Fibroblast of gingiva (primary cell): ENCODE measurements around the gene CCDC184.
"Not testable (repeated sequence)": the region's sequence is repeated elsewhere in the genome, so short reads cannot be mapped to it uniquely, and the experiment has no call there.

Experiments used
- DNase-seq: peaks from one replicate; pipeline ENCODE4 v3.0.0-alpha.2; 2011; ENCODE audit warnings: low read depth

CCDC184 gene

DNA sequence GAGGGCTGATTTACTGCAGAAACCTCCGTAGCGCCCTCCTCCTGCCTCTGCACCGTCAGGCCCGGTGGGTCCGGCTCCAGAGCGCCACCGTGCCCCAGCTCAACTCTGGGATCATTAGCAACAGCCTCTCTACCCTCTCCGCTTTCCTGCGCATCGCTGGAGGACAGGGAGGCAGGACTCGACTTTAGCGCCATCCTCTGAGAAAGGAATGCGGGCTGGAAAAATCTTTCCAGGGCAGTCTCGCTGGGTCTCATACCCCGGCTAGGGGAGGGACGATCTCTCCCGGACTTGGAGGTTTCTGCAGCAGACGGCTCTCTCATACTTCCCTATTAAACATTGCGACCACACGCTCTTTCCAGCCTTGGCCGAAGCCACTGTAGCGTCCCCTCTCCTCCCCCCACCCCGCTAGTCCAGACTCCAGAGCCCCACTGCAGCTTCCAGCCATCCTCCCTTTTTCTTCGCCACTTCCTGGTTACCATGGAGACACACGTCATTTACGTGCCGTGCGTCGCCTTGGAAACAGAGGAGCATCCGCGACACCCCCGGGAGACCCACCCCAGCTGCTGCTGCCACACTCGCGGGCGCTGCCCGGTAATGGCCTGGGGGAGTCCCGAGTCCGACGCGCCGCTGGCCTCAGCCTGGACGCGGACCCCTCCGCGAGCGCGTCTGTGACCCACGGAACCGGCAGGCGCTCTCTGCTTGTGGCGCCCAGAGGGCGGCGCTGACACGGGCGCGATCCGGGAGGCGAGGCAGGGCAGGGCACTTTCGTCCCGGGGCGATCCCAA is at the start of gene CCDC184:
CCDC184 (plus strand) TSS at position 554 of the 785 bp plus-strand sequence. CDS start 479 bp downstream, outside the sequence.
- peak; percentile 79 for DNase-seq

DNA sequence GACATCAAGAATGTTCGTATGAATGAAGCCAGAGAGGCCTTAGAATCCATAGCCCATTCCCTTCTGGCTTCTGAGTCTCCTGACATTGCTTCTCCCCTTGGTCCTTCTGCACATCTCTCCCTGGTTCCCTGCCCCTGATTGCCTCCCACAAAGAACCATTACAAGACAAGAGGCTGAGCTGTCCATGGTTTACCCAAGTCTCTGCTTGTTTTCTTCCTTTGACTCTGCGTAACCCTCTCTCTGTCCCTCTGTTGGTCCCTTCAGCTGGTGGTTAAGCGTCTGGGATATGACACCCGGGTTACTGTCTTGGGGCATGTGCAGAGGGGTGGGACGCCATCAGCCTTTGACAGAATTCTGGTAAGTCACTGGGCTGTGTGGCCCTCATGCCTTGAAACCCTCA is 48.4 kb upstream of the CCDC184 start:
- DNase-seq, result no peak

DNA sequence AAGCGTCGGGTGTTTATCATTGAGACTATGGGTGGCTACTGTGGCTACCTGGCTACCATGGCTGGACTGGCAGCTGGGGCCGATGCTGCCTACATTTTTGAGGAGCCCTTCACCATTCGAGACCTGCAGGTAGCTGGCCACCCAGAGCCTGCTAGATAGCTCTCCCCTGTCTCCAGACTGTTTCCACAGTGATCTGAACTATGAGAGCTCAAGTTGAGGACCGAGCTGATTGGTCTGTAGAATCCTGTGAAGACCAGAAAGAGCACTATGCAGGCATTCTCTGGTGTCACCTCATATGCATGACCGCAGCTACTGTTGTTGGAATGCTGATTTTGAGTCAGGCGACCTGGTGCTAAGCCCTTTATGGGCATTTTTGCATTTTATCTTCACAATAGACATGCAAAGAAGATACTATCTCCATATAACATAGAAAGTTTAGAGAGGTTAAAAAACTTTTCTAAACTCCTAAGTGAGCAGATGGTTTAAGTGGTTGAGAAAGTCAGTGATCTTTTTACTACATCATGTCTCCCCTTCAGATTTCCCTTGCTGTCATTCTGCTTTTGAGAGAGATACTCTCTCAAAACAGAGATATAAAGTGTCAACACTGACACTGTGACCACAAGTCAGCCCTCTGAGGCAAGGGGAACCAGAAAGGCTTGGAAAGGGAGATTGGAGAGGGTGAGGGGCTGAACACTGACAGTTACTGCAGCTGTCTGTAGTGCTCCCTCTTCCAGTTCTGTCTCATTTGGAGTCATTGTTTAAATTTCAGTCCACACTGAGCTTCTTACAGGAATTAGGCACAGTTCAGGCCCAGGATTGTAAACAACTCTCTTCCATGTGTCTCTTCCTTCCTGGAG is 40.4 kb upstream of the CCDC184 start:
- no peak for DNase-seq

DNA sequence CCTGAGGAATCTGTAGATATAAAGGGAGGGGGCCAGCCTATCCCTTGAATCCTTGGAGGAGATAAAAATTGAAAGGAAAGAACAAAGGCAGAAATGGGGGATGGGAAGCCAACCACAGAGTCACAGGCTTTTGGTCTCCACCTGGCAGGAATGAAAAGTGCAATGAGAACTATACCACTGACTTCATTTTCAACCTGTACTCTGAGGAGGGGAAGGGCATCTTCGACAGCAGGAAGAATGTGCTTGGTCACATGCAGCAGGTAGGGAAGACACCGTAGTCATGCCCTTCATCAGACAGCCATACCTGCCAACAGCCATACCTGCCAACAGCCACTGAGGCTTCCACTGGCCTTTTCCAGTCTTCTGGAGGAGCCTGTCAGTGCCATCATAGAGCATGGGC is 39.5 kb upstream of the CCDC184 start:
- no peak for DNase-seq

DNA sequence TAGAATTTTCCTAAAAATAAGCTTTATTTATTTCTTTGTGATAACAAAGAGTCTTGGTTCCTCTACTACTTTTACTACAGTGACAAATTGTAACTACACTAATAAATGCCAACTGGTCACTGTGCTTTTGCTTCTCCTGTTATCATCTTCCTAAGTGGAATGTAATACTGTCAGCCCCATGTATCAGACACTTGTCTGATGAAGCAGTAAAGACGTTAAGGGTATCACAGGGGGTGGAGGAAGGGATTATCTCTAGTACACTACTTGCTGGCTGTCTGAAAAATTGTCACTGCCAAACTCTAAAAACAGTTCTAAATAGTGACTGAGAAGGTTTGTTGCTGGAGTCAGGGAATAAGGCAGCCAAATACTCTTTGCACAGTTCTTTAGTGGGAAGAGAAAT is 37.5 kb upstream of the CCDC184 start:
- DNase-seq, result no peak

DNA sequence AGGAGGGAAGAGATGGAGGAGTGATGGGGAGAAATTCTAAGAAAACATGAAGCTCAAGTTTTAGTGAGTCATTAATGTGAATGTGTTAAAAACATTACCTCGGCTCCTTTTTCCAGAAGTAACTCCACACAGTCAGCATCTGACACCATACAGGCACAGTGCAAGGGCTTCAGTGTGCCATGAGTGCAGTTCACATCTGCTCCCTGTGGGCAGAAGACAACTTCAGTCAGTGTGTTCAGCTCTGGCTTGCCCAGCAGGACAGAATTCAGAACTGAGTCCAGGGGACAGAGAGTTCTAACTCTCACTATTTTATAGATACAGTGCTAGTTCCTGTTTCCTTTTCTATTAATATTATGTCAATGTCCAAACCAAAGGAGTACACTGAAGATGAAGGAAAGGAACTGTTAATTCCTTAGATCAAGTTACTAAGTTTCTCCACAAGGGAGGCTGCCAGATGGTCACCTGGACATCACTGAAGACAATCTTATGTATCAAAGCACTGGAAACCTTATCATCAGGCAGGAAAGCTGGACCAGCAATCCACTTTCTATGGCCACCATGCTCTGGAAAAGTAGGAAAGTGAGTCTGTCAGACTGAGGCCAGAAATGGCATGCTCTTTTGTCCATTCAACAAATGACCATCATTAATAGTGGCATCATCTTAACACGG is 32.2 kb upstream of the CCDC184 start:
- DNase-seq, result no peak

DNA sequence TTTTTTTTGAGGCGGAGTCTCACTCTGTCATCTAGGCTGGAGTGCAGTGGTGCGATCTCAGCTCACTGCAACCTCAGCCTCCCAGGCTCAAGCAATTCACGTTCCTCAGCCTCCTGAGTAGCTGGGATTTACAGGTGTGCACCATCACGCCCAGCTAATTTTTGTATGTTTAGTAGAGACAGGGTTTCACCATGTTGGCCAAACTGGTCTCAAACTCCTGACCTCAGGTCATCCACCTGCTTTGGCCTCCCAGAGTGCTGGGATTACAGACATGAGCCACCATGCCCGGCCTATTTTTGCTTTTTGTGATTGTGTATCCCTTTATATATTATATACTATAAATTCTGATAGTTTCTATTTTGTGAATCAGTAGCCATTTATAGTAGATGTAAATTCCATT is 27.7 kb upstream of the CCDC184 start:
- DNase-seq, result not testable (repeated sequence)

DNA sequence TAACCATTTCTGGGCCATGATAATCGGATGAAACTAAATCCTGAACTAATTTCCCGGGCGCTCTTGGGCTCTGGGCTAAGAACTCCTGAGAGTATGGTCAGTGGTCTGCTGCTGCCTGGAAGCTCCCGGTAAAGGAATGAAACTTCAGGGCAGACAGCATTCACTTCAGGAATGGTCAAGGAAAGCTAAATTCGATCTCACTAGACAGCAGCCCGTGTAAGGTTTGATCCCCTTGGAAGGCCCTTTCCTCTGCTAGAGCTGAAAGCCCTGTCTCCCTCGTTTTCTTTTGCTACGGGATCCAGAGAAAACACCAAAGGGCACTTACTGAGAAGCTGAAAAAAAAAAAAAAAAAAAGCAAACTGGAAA is 26.8 kb upstream of the CCDC184 start:
- no peak for DNase-seq

DNA sequence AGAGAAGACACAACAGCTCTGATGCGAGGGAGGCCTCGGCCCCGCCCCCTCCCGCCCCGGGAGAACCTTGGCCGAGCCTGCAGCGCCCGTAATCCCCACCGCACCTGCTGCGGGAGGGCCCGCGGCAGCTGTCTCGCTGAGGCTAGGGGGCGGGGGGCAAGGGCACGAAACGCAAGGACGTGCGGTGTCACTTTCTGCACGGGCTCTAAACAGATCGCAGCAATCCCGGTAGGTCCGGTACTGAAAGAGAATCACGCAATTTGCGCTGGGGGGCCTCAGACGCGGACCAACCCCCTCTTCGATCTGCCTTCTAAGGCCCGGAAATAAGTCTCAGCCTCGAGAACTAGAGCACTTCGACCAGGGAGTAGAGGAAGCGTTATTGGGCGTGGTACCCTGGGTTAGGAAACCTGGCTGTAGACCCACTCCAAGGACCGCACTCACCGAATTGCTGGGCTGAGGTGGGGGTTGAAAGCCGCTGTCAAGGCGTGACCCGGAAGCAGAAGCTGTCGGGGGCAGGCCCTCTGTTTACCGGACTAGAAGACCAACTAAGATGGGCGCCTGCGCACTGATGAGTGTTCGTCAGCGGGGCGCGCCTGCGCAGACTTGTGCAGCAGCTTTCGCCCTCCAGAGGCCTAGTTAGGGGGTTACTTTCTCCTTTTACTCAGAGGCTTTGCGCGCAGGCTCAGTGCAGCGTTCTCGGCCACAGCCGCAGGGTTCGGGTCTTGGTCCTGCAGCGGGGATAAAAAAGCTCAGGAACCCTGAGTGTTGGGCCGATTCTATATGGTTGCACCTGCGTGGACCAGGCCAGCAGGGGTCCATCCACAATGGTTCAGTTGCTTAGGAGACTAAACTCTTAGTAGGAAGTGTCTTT is 26.2 kb upstream of the CCDC184 start, which contains the start of gene ASB8:
ASB8 (minus strand) TSS at position 498 of the 871 bp plus-strand sequence. CDS start 4,019 bp downstream, outside the sequence.
- DNase-seq, result peak; percentile 95

DNA sequence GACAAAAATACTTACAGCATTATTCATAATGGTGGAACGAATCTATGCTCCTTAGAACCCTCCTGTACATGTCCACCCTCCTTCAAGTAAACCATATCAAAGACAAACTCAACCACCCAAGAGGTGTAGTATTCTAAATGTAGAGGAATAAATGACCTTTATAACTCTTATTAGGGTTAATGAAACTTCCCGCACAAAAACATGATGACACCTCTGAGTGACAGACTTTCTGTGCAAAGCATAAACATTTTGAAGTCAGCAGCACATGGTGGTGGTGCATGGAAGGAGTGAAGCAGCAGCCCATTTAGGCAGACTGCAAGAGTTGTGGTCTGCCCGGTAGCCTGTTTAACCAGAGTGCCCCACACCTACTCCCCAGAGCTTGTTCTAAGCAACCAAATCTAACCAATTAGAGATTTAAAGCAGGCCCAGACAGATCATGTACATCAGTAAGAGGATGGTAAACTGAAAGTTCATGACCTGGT is 25.5 kb upstream of the CCDC184 start:
- DNase-seq, result no peak

DNA sequence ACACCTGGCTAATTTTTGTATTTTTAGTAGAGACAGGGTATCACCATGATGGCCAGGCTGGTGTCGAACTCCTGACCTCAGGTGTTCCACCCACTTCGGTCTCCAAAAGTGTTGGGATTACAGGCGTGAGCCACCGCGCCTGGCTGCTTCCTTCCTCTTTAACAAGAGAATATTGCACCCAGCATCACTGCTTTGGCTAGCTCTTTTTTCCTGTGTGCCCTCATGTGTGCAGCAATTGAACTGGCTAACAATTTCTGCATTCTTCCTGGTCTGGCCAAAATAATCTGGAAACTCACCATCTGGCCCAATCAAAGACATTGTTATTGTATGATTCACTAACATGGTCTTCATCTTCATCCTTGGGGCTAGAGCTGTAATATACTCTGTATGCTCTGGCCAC is 23.4 kb upstream of the CCDC184 start:
- peak; percentile 51 for DNase-seq

DNA sequence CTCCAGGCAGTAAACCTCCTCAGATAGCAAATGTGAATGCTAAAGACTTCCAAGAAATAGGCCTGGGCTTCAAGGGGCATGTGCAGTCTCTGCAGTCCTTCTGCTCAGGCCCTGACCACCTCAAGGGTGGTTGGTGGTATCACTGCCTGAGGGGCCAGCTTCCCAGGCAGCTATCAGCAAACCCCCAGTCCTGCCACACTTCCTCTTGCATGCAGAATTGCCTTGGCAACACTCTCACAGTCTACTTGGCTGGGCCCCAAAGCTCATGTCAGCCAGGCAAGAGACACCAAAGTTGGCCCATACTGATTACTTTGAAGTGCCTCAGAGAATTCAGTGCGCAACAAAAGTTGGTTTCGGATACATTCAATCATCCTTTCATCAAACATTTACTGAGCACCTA is 22.6 kb upstream of the CCDC184 start:
- no peak for DNase-seq

DNA sequence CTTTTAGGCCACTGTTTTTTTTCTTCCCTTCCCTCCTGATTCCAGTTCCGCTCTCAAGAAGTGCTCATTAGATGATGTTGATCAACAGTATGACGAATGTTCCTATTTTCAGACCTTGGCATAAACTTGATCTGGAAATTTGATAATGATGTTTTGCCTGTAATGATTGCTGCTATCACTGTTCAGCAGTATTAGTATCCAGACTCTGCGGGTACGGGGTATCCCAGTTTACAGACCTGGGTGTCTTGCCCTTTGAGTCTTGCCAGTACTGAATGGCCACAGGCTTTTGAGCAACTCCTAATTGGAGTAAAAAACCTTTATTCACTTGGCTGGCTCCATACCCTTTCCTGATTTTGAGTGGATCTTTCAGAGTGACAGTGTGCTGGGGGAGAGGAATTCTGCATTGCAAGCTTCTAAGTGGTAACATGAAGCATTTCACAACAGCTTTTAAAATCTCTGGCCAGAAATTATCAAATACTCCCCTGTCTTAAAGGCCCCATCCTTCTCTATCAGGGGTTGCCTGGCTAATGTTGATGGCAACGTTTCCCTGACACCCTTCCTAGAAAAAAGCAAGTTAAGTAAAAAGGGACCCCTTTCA is 20.2 kb upstream of the CCDC184 start:
- peak; percentile 9 for DNase-seq

DNA sequence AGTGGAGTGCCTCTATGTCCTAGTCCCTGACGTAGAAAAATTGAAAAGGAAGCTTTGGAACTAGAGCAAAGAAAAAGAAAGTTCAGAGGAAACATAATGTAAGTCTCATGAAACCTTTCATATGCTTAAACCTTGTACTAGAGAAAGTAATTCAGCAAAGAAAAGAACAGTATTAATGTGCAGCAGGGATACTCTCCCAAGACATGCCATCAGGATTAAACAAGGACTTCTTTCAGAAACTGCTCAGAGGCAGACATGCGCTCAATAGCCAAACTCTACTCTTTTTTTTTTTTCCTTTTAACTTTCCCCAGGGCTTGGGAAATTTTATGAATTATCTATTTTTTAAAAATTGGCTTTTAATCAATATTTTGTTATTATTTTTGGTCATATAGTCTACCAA is 19.0 kb upstream of the CCDC184 start:
- DNase-seq, result no peak

DNA sequence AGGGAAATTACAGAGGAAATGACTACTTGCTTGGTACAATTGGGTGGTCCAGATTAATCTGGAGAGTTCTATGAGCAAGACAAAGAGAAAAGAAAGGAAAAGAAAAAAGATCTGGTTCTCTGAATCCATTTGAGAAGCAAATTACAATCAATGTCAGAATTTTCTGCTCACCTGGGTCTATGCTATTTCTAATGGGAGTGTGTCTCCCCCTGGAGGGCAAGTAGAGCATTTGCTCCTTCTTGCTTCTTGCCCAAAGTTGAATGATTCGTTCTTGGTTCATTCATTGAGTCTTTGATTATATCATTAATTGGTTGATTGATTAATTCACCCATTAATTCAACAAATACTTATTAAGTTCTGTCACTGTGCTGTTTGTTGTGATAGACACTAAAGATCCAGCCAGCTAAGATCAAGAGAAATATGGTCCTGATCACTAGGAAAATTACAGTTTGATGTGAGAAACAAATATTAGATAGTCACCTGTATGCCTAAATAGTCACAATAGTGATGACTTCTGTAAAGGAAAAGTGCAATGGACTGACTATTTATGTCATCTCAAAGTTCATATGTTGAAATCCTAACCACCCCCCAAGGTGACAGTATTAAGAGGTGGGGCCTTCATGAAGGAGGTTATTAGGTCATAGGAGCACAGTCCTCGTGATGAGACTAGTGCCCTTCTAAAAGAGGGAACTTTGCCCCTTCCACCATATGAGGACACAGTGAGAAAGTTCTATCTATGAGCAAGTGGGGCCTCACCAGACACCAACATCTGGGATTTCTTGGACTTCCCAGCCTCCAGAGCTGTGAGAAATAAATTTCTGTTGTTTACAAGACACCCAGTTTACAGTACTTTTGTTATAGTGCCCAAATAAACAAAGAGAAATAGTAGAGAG is 18.1 kb upstream of the CCDC184 start:
- DNase-seq, result peak; percentile 36

DNA sequence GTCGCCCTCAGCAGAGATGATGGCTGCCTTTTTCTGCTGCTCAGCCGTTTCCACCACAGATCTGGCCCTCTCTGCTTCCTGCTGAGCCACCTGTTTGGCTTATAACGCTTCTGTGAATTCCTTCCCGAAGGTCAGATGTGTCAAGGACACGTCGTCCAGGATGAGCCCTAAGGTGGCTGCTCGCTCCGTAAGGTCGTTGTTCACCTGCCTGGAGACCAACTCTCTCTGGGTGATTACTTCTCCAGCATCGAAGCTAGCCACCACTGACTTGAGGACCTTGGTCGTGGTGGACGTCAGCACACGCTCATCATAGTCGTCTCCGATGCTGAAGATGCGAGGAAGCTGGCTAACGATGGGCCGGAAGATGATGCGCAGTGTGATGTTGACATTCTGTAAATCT is 14.4 kb upstream of the CCDC184 start:
- no peak for DNase-seq

DNA sequence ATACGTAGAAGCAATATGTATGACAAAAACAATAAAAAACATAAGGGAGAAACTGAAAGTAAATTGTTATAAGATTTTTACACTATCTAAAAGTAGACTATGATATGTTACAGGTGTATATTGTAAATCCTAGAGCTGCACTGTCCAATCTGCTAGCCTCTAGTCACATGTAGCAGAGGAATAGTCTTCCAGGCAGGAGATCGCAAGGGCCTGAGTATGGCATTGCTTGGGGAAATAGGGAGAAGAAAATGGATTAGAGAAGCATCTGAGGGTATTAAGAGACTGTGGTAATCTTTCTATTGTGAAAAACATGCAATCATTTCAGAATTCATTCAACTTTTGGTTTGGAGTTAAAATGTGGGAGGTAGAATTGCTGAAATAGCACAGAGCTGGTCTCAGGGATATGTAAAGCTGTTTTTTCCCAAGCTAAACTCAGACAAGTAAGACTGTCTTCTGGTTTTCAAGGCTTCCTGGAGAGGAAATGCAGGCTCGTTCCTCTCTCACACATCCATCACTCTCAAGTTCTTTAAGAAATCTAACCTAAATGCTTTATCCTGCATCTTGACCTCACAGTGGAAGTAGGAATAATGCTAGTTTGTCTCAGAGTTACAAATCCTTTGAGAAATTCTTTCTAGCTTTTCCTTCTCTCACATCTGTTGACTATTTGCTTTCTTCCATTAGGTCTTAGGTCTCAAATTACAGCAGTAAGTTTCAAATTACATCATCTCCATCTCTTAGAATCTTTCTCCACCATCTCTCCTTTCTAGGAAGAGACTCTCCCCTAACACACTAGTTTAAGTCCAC is 7.6 kb upstream of the CCDC184 start:
- peak; percentile 29 for DNase-seq

DNA sequence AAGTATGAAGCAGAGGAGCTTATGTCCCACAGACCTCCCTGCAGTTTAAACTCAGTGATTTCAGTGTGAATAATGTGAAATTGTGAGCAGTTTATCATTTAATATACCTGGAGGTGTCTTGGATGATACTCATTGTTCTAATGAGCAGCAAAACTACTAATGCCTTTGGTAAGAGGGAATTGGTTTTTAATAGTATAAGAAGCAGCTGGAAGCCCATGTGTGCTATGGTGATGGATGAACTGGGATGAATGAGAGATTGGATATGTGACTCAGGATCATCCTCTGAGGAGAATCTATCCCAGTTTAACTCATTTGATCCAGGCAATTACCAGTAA is 7.1 kb upstream of the CCDC184 start:
- DNase-seq, result no peak

DNA sequence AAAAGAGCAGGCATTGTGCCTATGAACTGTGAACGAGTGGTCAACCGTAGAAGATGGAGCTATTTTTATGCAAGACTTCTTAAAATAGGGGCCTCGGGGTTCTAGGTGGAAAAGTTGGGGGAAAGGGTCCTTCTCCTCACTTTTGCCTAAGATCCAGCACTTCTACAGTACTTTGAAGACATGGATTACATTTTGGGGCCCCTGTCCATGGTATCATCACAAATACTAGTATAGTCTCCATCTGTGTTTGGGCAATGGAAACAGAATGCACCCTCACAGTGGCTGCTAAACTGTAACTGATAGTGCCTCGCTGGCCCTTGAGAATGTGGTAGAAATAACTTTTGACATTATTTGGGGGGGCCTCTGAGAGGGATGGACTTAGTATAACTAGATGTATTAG is 5.5 kb upstream of the CCDC184 start:
- no peak for DNase-seq
